ENCODE data around the gene STXBP6. TPM values are rescaled to one million over a fixed set of nuclear protein-coding genes. Genes with fewer than 3 reads are reported as not detected.

Gene STXBP6
- total and polyA plus RNA-seq, 2 of the 13 experiments (the other 11 are each of a cell fraction or from before 2014, with no cell fraction given): 35.3 to 42.8 TPM

- TF ChIP-seq SALL1 (CRISPR knock-in tag; IDR thresholded peaks at IDR 0.05): 0 out of 2 replicates have a peak, but pooled peaks have one; percentile 14
- 0 out of 2 replicates have a peak, but pooled peaks have one; percentile 15 for TF ChIP-seq ARID3A (IDR thresholded peaks at IDR 0.05; ENCODE audit: low read depth, low read length)
- peak; percentile 81 for TF ChIP-seq NFE2L2 (IDR thresholded peaks at IDR 0.05; ENCODE audit: low read length)
- TF ChIP-seq POGZ (CRISPR knock-in tag; IDR thresholded peaks at IDR 0.05): peak; percentile 78; the same call in 1 of the 2 replicates
Observed at GRCh38 chr14:24836324-24836723, 213.6 kb downstream of the STXBP6 start (continued).

- ATAC-seq: no peak
- Histone ChIP-seq H3K4me1 (ENCODE audit: insufficient read depth, low read length) (peaks cover 52% of the 10 kb centered on the region), H2AFZ (ENCODE audit: low read length) (no peak overlapping the region), H3K79me2 (ENCODE audit: insufficient read depth, low read length) (no peaks in the 10 kb centered on the region), H3K27me3 (ENCODE audit: control insufficient read depth in 1 of 2, insufficient read depth in 2 of 2, low read length in 2 of 2) (no peaks in the 10 kb centered on the region), H3K36me3 (replicated peaks in 1 of 2; ENCODE audit: control insufficient read depth in 1 of 2, insufficient read depth in 2 of 2, low read length in 2 of 2) (no peaks in the 10 kb centered on the region), H3K9me3 (ENCODE audit: low read length) (no peaks in the 10 kb centered on the region), H3K4me3 (replicated peaks in 1 of 3; ENCODE audit: insufficient read depth in 1 of 3, low read depth in 2 of 3, low read length in 3 of 3) (no peak overlapping the region), H3K4me2 (ENCODE audit: low read depth, low read length) (no peak overlapping the region), H3K27ac (ENCODE audit: extremely low read length, insufficient read depth, low read length) (no peak overlapping the region), H3K9ac (ENCODE audit: insufficient read depth, low read depth, low read length) (no peak overlapping the region), H4K20me1 (ENCODE audit: insufficient read depth, low read length) (no peaks in the 10 kb centered on the region)
- ChIA-PET CTCF (ENCODE audit: low intra/inter-chr PET ratio, low total read pairs) (no interaction called here), POLR2A (interaction anchor here (7.3 kb wide), 1 partner anchor 17 kb away, joined by 380 read pairs; no protein-coding TSS in a partner anchor)
- in situ Hi-C loops (cut with HindIII; ENCODE audit: extremely low pct_ligation_motif_present, low pct_unique_long_range_greater_than_20kb): no loop called here
- 93% methylated on average over 6 of the region's 6 CpGs for WGBS (ENCODE audit: low lambda C conversion rate)
- intact Hi-C loops (cut with micrococcal nuclease; ENCODE audit: unreplicated experiment): loop anchor here (5.0 kb wide), 1 partner anchor 52 kb away; no protein-coding TSS in a partner anchor
- no peak for FAIRE-seq
- no TSS peak for BruUV-seq (replicated peaks)
- TF ChIP-seq, protein P1, sequence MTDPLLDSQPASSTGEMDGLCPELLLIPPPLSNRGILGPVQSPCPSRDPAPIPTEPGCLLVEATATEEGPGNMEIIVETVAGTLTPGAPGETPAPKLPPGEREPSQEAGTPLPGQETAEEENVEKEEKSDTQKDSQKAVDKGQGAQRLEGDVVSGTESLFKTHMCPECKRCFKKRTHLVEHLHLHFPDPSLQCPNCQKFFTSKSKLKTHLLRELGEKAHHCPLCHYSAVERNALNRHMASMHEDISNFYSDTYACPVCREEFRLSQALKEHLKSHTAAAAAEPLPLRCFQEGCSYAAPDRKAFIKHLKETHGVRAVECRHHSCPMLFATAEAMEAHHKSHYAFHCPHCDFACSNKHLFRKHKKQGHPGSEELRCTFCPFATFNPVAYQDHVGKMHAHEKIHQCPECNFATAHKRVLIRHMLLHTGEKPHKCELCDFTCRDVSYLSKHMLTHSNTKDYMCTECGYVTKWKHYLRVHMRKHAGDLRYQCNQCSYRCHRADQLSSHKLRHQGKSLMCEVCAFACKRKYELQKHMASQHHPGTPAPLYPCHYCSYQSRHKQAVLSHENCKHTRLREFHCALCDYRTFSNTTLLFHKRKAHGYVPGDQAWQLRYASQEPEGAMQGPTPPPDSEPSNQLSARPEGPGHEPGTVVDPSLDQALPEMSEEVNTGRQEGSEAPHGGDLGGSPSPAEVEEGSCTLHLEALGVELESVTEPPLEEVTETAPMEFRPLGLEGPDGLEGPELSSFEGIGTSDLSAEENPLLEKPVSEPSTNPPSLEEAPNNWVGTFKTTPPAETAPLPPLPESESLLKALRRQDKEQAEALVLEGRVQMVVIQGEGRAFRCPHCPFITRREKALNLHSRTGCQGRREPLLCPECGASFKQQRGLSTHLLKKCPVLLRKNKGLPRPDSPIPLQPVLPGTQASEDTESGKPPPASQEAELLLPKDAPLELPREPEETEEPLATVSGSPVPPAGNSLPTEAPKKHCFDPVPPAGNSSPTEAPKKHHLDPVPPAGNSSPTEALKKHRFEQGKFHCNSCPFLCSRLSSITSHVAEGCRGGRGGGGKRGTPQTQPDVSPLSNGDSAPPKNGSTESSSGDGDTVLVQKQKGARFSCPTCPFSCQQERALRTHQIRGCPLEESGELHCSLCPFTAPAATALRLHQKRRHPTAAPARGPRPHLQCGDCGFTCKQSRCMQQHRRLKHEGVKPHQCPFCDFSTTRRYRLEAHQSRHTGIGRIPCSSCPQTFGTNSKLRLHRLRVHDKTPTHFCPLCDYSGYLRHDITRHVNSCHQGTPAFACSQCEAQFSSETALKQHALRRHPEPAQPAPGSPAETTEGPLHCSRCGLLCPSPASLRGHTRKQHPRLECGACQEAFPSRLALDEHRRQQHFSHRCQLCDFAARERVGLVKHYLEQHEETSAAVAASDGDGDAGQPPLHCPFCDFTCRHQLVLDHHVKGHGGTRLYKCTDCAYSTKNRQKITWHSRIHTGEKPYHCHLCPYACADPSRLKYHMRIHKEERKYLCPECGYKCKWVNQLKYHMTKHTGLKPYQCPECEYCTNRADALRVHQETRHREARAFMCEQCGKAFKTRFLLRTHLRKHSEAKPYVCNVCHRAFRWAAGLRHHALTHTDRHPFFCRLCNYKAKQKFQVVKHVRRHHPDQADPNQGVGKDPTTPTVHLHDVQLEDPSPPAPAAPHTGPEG (CRISPR knock-in tag; IDR thresholded peaks at IDR 0.05): no peak
- TF ChIP-seq, protein P2, sequence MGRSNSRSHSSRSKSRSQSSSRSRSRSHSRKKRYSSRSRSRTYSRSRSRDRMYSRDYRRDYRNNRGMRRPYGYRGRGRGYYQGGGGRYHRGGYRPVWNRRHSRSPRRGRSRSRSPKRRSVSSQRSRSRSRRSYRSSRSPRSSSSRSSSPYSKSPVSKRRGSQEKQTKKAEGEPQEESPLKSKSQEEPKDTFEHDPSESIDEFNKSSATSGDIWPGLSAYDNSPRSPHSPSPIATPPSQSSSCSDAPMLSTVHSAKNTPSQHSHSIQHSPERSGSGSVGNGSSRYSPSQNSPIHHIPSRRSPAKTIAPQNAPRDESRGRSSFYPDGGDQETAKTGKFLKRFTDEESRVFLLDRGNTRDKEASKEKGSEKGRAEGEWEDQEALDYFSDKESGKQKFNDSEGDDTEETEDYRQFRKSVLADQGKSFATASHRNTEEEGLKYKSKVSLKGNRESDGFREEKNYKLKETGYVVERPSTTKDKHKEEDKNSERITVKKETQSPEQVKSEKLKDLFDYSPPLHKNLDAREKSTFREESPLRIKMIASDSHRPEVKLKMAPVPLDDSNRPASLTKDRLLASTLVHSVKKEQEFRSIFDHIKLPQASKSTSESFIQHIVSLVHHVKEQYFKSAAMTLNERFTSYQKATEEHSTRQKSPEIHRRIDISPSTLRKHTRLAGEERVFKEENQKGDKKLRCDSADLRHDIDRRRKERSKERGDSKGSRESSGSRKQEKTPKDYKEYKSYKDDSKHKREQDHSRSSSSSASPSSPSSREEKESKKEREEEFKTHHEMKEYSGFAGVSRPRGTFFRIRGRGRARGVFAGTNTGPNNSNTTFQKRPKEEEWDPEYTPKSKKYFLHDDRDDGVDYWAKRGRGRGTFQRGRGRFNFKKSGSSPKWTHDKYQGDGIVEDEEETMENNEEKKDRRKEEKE (IDR thresholded peaks at IDR 0.05): no peak
- TF ChIP-seq ZBTB3 (CRISPR knock-in tag; IDR thresholded peaks at IDR 0.05; ENCODE audit: borderline replicate concordance, low read depth): no peak
- no peak for DNase-seq (ENCODE audit: low spot score)
Observed at GRCh38 chr14:24834956-24835355, 215.0 kb downstream of the STXBP6 start.

Measured in HepG2 (cell line).